ENCODE measurements around the gene ZNFX1. TPM values are rescaled to one million over a fixed set of nuclear protein-coding genes. Genes with fewer than 3 reads are reported as not detected.

Gene ZNFX1
- total RNA-seq, 1 experiment from 2014 or later, result 11.0 TPM

- no peaks in the 10 kb centered on the region; the same call in 1 of the 2 replicates for H3K9me3 Mint-ChIP-seq
- H3K36me3 Mint-ChIP-seq, result peaks cover 92% of the 10 kb centered on the region
- no peaks in the 10 kb centered on the region for H3K27me3 Mint-ChIP-seq (ENCODE audit: low read depth)
- H3K4me1 Mint-ChIP-seq, result peaks cover 81% of the 10 kb centered on the region
- DNase-seq (ENCODE audit: low spot score) (no peak), ATAC-seq (no peak)
- peak overlapping the region; percentile 88 for H3K27ac Mint-ChIP-seq
- TF ChIP-seq TEAD1 (CRISPR knock-in tag; IDR thresholded peaks at IDR 0.05) (no peak), ZNF532 (CRISPR knock-in tag; IDR thresholded peaks at IDR 0.05; ENCODE audit: borderline replicate concordance) (0 out of 2 replicates have a peak, but pooled peaks have one; percentile 8), AR (CRISPR knock-in tag; IDR thresholded peaks at IDR 0.05) (peak; percentile 54; the same call in 1 of the 2 replicates), ZNF416 (CRISPR knock-in tag; IDR thresholded peaks at IDR 0.05) (0 out of 2 replicates have a peak, but pooled peaks have one; percentile 27), EMX1 (CRISPR knock-in tag; IDR thresholded peaks at IDR 0.05) (peak; percentile 31; the same call in 1 of the 2 replicates), E2F1 (CRISPR knock-in tag; IDR thresholded peaks at IDR 0.05) (no peak), MYBL2 (CRISPR knock-in tag; IDR thresholded peaks at IDR 0.05) (no peak), ZMAT4 (CRISPR knock-in tag; IDR thresholded peaks at IDR 0.05) (0 out of 2 replicates have a peak, but pooled peaks have one; percentile 9), PRRX2 (CRISPR knock-in tag; IDR thresholded peaks at IDR 0.05) (0 out of 2 replicates have a peak, but pooled peaks have one; percentile 82), ARID4B (CRISPR knock-in tag; IDR thresholded peaks at IDR 0.05; ENCODE audit: borderline replicate concordance) (peak; percentile 38; the same call in 1 of the 2 replicates)
- CTCF ChIA-PET, result interaction anchor here (2.9 kb wide), 1 partner anchor 33 kb away, joined by 15 read pairs; no protein-coding TSS in a partner anchor
- POLR2A ChIA-PET, result interaction anchor here (1.1 to 2.1 kb wide), 3 partner anchors 8 to 11 kb away, joined by 4 to 5 read pairs (median 4); partner anchors contain the start of gene ZNFX1
- peak overlapping the region; percentile 100 for H3K4me3 Mint-ChIP-seq
These were observed 9.1 kb upstream of the ZNFX1 start for GRCh38 chr20:49286689-49287551.

Measured in WTC11 (cell line).